Stomach (tissue), 4 donors: Measurements from ENCODE around the gene PTPRM.

Experiments used
- EP300 ChIP-seq: sonication (generic); formaldehyde crosslinking; IDR thresholded peaks from one replicate; pipeline ENCODE4 v1.6.1; 2017; ENCODE audit warnings: antibody characterized with exemption
- POLR2A ChIP-seq, 4 donors: fragments of 450-650 bp; IDR thresholded peaks; one replicate each; pipeline ENCODE4 v1.6.1; 2016; ENCODE audit warnings: antibody characterized with exemption in 4 of 4, control low read depth in 2 of 4, mild to moderate bottlenecking in 1 of 4, moderate library complexity in 1 of 4
- TF ChIP-seq, protein P1 (sequence below), 7 experiments: fragments of 450-650 bp in 4 of 7; fragments of 200-600 bp in 3 of 7; sonication (generic) in 3 of 7; IDR thresholded peaks; one replicate each; pipeline ENCODE4 v1.5.1; 2016 to 2019; ENCODE audit warnings: antibody characterized with exemption in 7 of 7, control low read depth in 2 of 7, mild to moderate bottlenecking in 1 of 7

DNA sequence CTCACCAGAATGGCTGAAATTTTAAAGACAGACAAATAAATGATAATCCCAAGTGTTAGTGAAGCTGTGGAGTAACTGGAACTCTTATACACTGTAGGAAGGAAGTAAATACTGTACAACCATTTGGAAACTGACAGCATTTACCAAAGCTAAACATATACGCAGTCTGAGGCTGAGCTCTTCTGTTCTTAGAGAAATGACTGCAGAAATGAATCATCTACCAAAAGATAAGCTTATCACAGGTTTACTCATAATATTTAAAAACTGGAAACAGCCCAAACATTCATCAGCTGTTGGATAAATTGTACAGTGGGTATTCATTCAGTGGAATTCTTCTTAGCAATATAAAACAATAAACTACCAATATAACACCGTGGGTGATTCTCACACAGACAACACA lies 824.0 kb downstream of the PTPRM start:
- TF ChIP-seq, protein P1, sequence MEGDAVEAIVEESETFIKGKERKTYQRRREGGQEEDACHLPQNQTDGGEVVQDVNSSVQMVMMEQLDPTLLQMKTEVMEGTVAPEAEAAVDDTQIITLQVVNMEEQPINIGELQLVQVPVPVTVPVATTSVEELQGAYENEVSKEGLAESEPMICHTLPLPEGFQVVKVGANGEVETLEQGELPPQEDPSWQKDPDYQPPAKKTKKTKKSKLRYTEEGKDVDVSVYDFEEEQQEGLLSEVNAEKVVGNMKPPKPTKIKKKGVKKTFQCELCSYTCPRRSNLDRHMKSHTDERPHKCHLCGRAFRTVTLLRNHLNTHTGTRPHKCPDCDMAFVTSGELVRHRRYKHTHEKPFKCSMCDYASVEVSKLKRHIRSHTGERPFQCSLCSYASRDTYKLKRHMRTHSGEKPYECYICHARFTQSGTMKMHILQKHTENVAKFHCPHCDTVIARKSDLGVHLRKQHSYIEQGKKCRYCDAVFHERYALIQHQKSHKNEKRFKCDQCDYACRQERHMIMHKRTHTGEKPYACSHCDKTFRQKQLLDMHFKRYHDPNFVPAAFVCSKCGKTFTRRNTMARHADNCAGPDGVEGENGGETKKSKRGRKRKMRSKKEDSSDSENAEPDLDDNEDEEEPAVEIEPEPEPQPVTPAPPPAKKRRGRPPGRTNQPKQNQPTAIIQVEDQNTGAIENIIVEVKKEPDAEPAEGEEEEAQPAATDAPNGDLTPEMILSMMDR (IDR thresholded peaks at IDR 0.05), result no peak
- no peak for TF ChIP-seq POLR2A (IDR thresholded peaks at IDR 0.05)
- TF ChIP-seq EP300, result no peak
